IMR-90 (cell line): ENCODE results near the gene TLCD1. TPM values are rescaled to one million over a fixed set of nuclear protein-coding genes. Genes with fewer than 3 reads are reported as not detected.
A peak's percentile ranks its signal among the peaks of the same experiment; 100 is the strongest.

Source experiments
- ATAC-seq: fragments of 200-7000 bp; cut with Tn5 transposase; 2 replicates; pipeline ENCODE4 v1.9.1; 2020; ENCODE audit warnings: low read depth, mild to moderate bottlenecking, moderate library complexity
- BruUV-seq: library from RNA; stranded (reverse); fragments of 400-500 nt; replicated peaks from 2 replicates; lab custom pipeline; 2021; lab: Mats Ljungman, UMichigan
- CTCF ChIA-PET: fragments of 300-600 bp; formaldehyde crosslinking; extraction: SDS; loops from one replicate; lab custom pipeline; 2021; ENCODE audit warnings: antibody characterized with exemption; lab: Yijun Ruan, JAX
- POLR2A ChIA-PET: fragments of 300-600 bp; sonication (Branson Sonifier 250); formaldehyde crosslinking; loops from one replicate; lab custom pipeline; 2022; ENCODE audit warnings: antibody characterized with exemption; ENCODE audit not compliant: unreplicated experiment; lab: Charles Lee
- DNase-seq: peaks from one replicate; pipeline ENCODE4 v3.0.0; 2013
- H2AFZ ChIP-seq: replicated peaks from 2 replicates; pipeline ENCODE3; 2013; ENCODE audit warnings: low read length, mild to moderate bottlenecking; ENCODE audit not compliant: poor library complexity
- H2AK5ac ChIP-seq: 2 replicates; pipeline ENCODE4 v1.6.1; 2013; ENCODE audit warnings: low read depth, low read length, inconsistent platforms
- H2AK9ac ChIP-seq: replicated peaks from 2 replicates; pipeline ENCODE3; 2013; ENCODE audit warnings: mild to moderate bottlenecking, low read depth, low read length, moderate library complexity; ENCODE audit not compliant: poor library complexity
- H2BK120ac ChIP-seq: 2 replicates; pipeline ENCODE4 v1.6.1; 2013; ENCODE audit warnings: low read depth, low read length, inconsistent platforms
- H2BK15ac ChIP-seq: 3 replicates; pipeline ENCODE4 v1.6.1; 2013; ENCODE audit warnings: low read depth, low read length, inconsistent platforms
- H2BK20ac ChIP-seq: 2 replicates; pipeline ENCODE4 v1.6.1; 2013; ENCODE audit warnings: low read depth, mild to moderate bottlenecking, inconsistent platforms, low read length, moderate library complexity
- H2BK5ac ChIP-seq: 2 replicates; pipeline ENCODE4 v1.6.1; 2013; ENCODE audit warnings: mild to moderate bottlenecking, low read depth, low read length, inconsistent platforms; ENCODE audit not compliant: poor library complexity, severe bottlenecking
- H3K14ac ChIP-seq: replicated peaks from 2 replicates; pipeline ENCODE4 v1.6.1; 2013; ENCODE audit warnings: low read depth, low read length, inconsistent platforms
- H3K18ac ChIP-seq: 2 replicates; pipeline ENCODE4 v1.6.1; 2013; ENCODE audit warnings: low read depth, low read length, control low read depth
- H3K23ac ChIP-seq: 2 replicates; pipeline ENCODE4 v1.6.1; 2013; ENCODE audit warnings: low read depth, low read length, inconsistent platforms
- H3K27ac ChIP-seq: 2 replicates; pipeline ENCODE4 v1.5.1; 2013; ENCODE audit warnings: mild to moderate bottlenecking, control low read depth, low read length; ENCODE audit not compliant: insufficient read depth
- H3K27me3 ChIP-seq: 2 replicates; pipeline ENCODE4 v1.6.1; 2013; ENCODE audit warnings: low read length; ENCODE audit not compliant: control insufficient read depth, insufficient read depth
- H3K36me3 ChIP-seq: 2 replicates; pipeline ENCODE4 v1.6.1; 2013; ENCODE audit warnings: low read length, mixed read lengths; ENCODE audit not compliant: control insufficient read depth, insufficient read depth
- H3K4ac ChIP-seq: 2 replicates; pipeline ENCODE4 v1.6.1; 2013; ENCODE audit warnings: low read depth, low read length, inconsistent platforms
- H3K4me1 ChIP-seq: 2 replicates; pipeline ENCODE4 v1.6.1; 2013; ENCODE audit warnings: low read length, mixed read lengths; ENCODE audit not compliant: control insufficient read depth, insufficient read depth
- H3K4me2 ChIP-seq: 2 replicates; pipeline ENCODE4 v1.6.1; 2013; ENCODE audit warnings: low read depth, mild to moderate bottlenecking, control low read depth, low read length, moderate library complexity
- H3K4me3 ChIP-seq: 2 replicates; pipeline ENCODE4 v1.5.1; 2013; ENCODE audit warnings: low read depth, mild to moderate bottlenecking, control low read depth, low read length, moderate library complexity; ENCODE audit not compliant: insufficient read depth
- H3K56ac ChIP-seq: 2 replicates; pipeline ENCODE4 v1.6.1; 2013; ENCODE audit warnings: low read length, inconsistent platforms; ENCODE audit not compliant: insufficient read depth; ENCODE audit errors: extremely low read depth
- H3K79me1 ChIP-seq, 2 experiments: 2 replicates each; pipeline ENCODE4 v1.6.1; 2013; ENCODE audit warnings: low read length in 2 of 2, inconsistent platforms in 1 of 2, low read depth in 1 of 2
- H3K9ac ChIP-seq: 2 replicates; pipeline ENCODE4 v1.6.1; 2013; ENCODE audit warnings: low read depth, low read length, control low read depth
- H3K9me1 ChIP-seq: 2 replicates; pipeline ENCODE4 v1.6.1; 2013; ENCODE audit warnings: low read length, inconsistent platforms; ENCODE audit not compliant: insufficient read depth
- H3K9me3 ChIP-seq: 2 replicates; pipeline ENCODE4 v1.6.1; 2013; ENCODE audit warnings: low read length; ENCODE audit not compliant: control insufficient read depth, insufficient read depth
- H4K20me1 ChIP-seq: 2 replicates; pipeline ENCODE4 v1.6.1; 2013; ENCODE audit warnings: low read length, inconsistent platforms; ENCODE audit not compliant: insufficient read depth
- H4K5ac ChIP-seq: 2 replicates; pipeline ENCODE4 v1.6.1; 2013; ENCODE audit warnings: mild to moderate bottlenecking, low read depth, low read length, control low read depth
- H4K8ac ChIP-seq, 2 experiments: 2 replicates each; pipeline ENCODE4 v1.6.1; 2013; ENCODE audit warnings: low read depth in 2 of 2, low read length in 2 of 2, control low read depth in 1 of 2, inconsistent platforms in 1 of 2
- H4K91ac ChIP-seq: 2 replicates; pipeline ENCODE4 v1.6.1; 2013; ENCODE audit warnings: low read depth, low read length, inconsistent platforms; ENCODE audit not compliant: insufficient read depth
- CEBPB ChIP-seq: IDR thresholded peaks from 2 replicates; pipeline ENCODE4 v1.6.1; 2012; ENCODE audit warnings: low read depth, low read length, improper control_type of control experiment
- MAZ ChIP-seq: IDR thresholded peaks from 2 replicates; pipeline ENCODE4 v1.6.1; 2012; ENCODE audit warnings: low read depth, mild to moderate bottlenecking, low read length, improper control_type of control experiment, moderate library complexity, borderline replicate concordance
- MXI1 ChIP-seq: IDR thresholded peaks from 2 replicates; pipeline ENCODE4 v1.6.1; 2012; ENCODE audit warnings: low read depth, mild to moderate bottlenecking, low read length, moderate library complexity, borderline replicate concordance
- RCOR1 ChIP-seq: IDR thresholded peaks from 2 replicates; pipeline ENCODE4 v1.6.1; 2012; ENCODE audit warnings: mild to moderate bottlenecking, low read length, improper control_type of control experiment; ENCODE audit not compliant: insufficient replicate concordance
- WGBS, 2 experiments: methylation state at CpG; one replicate each; pipeline versions ENCODE4 v1.1.5 to v1.1.7; 2013; ENCODE audit warnings: missing lambda C conversion rate in 2 of 2; ENCODE audit not compliant: insufficient read length in 1 of 2; ENCODE audit errors: extremely low coverage in 2 of 2; 5-methylcytosine and 5-hydroxymethylcytosine counted together
- dilution Hi-C: fragments of 300-500 bp; cut with HindIII; formaldehyde crosslinking; loops from one replicate; pipeline ENCODE4 v1.14.3; 2018; ENCODE audit warnings: low sequenced_read_pairs; ENCODE audit not compliant: unreplicated experiment
- in situ Hi-C: fragments of 300-500 bp; cut with MboI; formaldehyde crosslinking; loops from 3 replicates; pipeline ENCODE4 v1.14.3; 2019; ENCODE audit warnings: low sequenced_read_pairs, inconsistent platforms, mixed read lengths
- intact Hi-C: fragments of 100-400 bp; cut with micrococcal nuclease; formaldehyde crosslinking; loops from 2 replicates; pipeline ENCODE4 v1.10.0; 2022
- polyA plus RNA-seq, 3 experiments: library from polyadenylated mRNA; depleted of rRNA; stranded (reverse); fragments of >200 nt; gene quantifications; 2 replicates each; pipeline ENCODE4 v1.2.3, GENCODE V29; 2012; ENCODE audit warnings: low replicate concordance in 1 of 3
- total RNA-seq: library from RNA; depleted of rRNA; stranded (reverse); fragments of >200 nt; gene quantifications from 2 replicates; pipeline ENCODE4 v1.2.3, GENCODE V29; 2012
- TF ChIP-seq, protein P1 (sequence below): fragments of 150-350 bp; IDR thresholded peaks from 2 replicates; pipeline ENCODE4 v1.6.1; 2017; ENCODE audit warnings: mild to moderate bottlenecking, antibody characterized with exemption, low read length, low read depth

TLCD1 gene
- total and polyA plus RNA-seq, 2 of the 4 experiments (the other 2 are of a cell fraction), result 3.6 to 9.3 TPM

DNA sequence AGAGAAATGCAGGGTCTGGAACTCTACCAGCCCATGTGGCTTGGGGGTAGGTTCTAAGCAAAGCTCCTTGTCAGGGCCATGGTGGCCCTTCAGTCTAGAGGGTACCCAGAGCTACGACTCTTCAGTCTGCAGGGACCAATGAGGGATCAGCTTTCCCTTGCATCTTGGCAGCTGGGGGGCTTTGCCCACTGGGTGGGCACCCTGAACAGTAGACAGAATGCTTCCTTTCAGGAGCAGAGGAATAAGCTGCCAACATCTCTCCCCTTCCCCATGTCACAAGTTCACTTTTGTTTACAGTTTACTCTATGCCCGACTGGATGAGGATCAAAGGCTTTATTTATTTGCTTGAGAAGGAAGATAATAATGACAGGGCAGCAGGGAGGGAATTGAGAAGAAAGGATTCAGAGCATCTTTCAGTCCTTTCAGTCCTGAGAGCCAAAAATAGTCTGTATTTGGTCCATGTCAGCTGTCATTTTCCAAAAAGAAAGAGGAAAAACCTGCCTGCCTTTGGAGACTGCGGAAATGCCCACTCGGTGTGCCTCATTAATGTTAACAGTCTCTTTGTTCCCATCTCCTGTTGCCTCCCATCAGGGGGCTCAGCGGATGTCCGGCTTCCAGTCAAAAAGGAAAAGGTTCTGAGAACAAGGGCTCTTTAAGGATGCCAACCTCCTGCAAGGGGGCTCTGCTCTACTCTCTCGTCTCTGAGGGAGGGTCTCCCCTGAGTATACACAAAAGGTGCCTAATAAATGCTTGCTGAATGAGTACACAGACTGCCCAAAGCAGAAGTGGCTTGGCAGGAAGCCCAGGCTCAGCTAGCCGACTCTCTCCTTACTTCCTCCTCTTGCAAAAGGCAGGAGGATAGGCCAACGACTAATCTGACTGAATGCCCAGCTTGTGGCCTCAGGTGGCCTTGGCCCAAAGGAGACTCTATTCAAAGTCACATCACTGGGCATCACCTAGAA lies 34.8 kb upstream of the TLCD1 start:
- ATAC-seq (peak; percentile 56), DNase-seq (peak; percentile 66)
- ChIA-PET POLR2A (interaction anchor here (1.1 kb wide), 1 partner anchor 34 kb away, joined by 3 read pairs; no protein-coding TSS in a partner anchor), CTCF (interaction anchor here (0.7 to 1.7 kb wide), 2 partner anchors 12 to 34 kb away, joined by 3 to 5 read pairs; no protein-coding TSS in a partner anchor)
- BruUV-seq, result no TSS peak
- Histone ChIP-seq H3K9me1 (no peaks in the 10 kb centered on the region), H2BK15ac (no peak overlapping the region), H3K14ac (no peak overlapping the region), H4K20me1 (peaks cover 27% of the 10 kb centered on the region; the same call in 1 of the 2 replicates), H3K18ac (no peak overlapping the region), H2BK120ac (no peak overlapping the region), H3K9ac (no peak overlapping the region), H4K8ac (no peak overlapping the region), H3K4ac (no peak overlapping the region), H3K27me3 (no peaks in the 10 kb centered on the region), H3K79me1 (peaks cover 10 to 50% of the 10 kb centered on the region in 2 experiments), H3K36me3 (peaks cover 34% of the 10 kb centered on the region), H2AK5ac (no peak overlapping the region), H3K9me3 (no peaks in the 10 kb centered on the region), H3K4me1 (peaks cover 4% of the 10 kb centered on the region; the same call in 1 of the 2 replicates), H2AK9ac (no peak overlapping the region), H2BK5ac (no peak overlapping the region), H2AFZ (no peak overlapping the region), H3K27ac (no peak overlapping the region), H4K91ac (no peak overlapping the region), H2BK20ac (no peak overlapping the region), H3K4me2 (no peak overlapping the region), H4K5ac (no peak overlapping the region), H3K4me3 (no peak overlapping the region), H3K56ac (no peak overlapping the region), H3K23ac (no peak overlapping the region)
- 80% methylated on average over 1 of the region's 9 CpGs; no CpG with 5 or more reads in 1 of the 2 experiments for WGBS, 2 experiments
- TF ChIP-seq, protein P1, sequence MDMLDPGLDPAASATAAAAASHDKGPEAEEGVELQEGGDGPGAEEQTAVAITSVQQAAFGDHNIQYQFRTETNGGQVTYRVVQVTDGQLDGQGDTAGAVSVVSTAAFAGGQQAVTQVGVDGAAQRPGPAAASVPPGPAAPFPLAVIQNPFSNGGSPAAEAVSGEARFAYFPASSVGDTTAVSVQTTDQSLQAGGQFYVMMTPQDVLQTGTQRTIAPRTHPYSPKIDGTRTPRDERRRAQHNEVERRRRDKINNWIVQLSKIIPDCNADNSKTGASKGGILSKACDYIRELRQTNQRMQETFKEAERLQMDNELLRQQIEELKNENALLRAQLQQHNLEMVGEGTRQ, result no peak
- no peak for TF ChIP-seq MAZ
- peak; percentile 35; the same call in 1 of the 2 replicates for TF ChIP-seq CEBPB
- no peak for TF ChIP-seq RCOR1
- TF ChIP-seq MXI1, result no peak
- dilution Hi-C loops, result no loop called here
- intact Hi-C loops, result loop anchor here (5.0 to 10.0 kb wide), 2 partner anchors 54 to 96 kb away; partner anchors contain the start of gene ERAL1
- in situ Hi-C loops, result no loop called here
